NCI-H2081 (cell line): Measurements from ENCODE around the gene GBX2.

ENCODE experiments used
- DNase-seq, 2 experiments: peaks; one replicate each; lab custom pipeline; 2025; lab: John Stamatoyannopoulos, UW

GBX2 gene

GRCh38 chr2:236168110-236169080 is at the start of gene GBX2:
GBX2 (minus strand) TSS chr2:236168386; CDS start chr2:236167971, 415 bp downstream.
- peak; percentile 57 to 71 for DNase-seq

GRCh38 chr2:236217926-236218325 is 49.7 kb upstream of the GBX2 start:
- DNase-seq = no peak

- no peak for DNase-seq
Observed at GRCh38 chr2:236216711-236217110, 48.5 kb upstream of the GBX2 start.

- no peak for DNase-seq
Observed at GRCh38 chr2:236215761-236216333, 47.7 kb upstream of the GBX2 start.

GRCh38 chr2:236215196-236215595 is 47.0 kb upstream of the GBX2 start:
- DNase-seq = no peak

GRCh38 chr2:236214376-236214995 is 46.3 kb upstream of the GBX2 start:
- no peak for DNase-seq

GRCh38 chr2:236211296-236211695 is 43.1 kb upstream of the GBX2 start:
- no peak for DNase-seq

- DNase-seq = no peak
Observed at GRCh38 chr2:236210536-236210935, 42.4 kb upstream of the GBX2 start.

GRCh38 chr2:236209996-236210395 is 41.8 kb upstream of the GBX2 start:
- no peak for DNase-seq

GRCh38 chr2:236209535-236209934 is 41.3 kb upstream of the GBX2 start:
- no peak for DNase-seq

GRCh38 chr2:236208019-236208926 is 40.1 kb upstream of the GBX2 start:
- no peak for DNase-seq

GRCh38 chr2:236207472-236207871 is 39.3 kb upstream of the GBX2 start:
- no peak for DNase-seq

GRCh38 chr2:236205867-236206645 is 37.9 kb upstream of the GBX2 start:
- DNase-seq = no peak

GRCh38 chr2:236204953-236205352 is 36.8 kb upstream of the GBX2 start:
- DNase-seq = no peak

GRCh38 chr2:236200378-236200777 is 32.2 kb upstream of the GBX2 start:
- DNase-seq = no peak

GRCh38 chr2:236196366-236196765 is 28.2 kb upstream of the GBX2 start:
- no peak for DNase-seq

- no peak for DNase-seq
Observed at GRCh38 chr2:236195726-236196125, 27.5 kb upstream of the GBX2 start.

GRCh38 chr2:236194786-236195185 is 26.6 kb upstream of the GBX2 start:
- DNase-seq = no peak

GRCh38 chr2:236193026-236193425 is 24.8 kb upstream of the GBX2 start:
- DNase-seq = no peak

GRCh38 chr2:236190674-236191073 is 22.5 kb upstream of the GBX2 start:
- DNase-seq = no peak

GRCh38 chr2:236184701-236185100 is 16.5 kb upstream of the GBX2 start:
- no peak for DNase-seq
